Mesodermal cell (in vitro differentiated cells): Measurements from ENCODE around the gene CDC42SE2.

Experiments
- H3K27ac ChIP-seq: 2 replicates; pipeline ENCODE4 v1.7.0; 2013; ENCODE audit warnings: mild to moderate bottlenecking, low read depth, low read length, moderate library complexity; ENCODE audit not compliant: severe bottlenecking
- H3K36me3 ChIP-seq: 2 replicates; pipeline ENCODE4 v1.7.1; 2013; ENCODE audit warnings: mild to moderate bottlenecking, low read length, moderate library complexity; ENCODE audit not compliant: control insufficient read depth, insufficient read depth
- H3K4me1 ChIP-seq: one replicate; pipeline ENCODE4 v1.7.1; 2013; ENCODE audit warnings: mild to moderate bottlenecking, low read length; ENCODE audit not compliant: insufficient read depth, control insufficient read depth, poor library complexity, severe bottlenecking
- H3K4me3 ChIP-seq: 2 replicates; pipeline ENCODE4 v1.7.0; 2013; ENCODE audit warnings: low read length, control low read depth, mild to moderate bottlenecking; ENCODE audit not compliant: insufficient read depth, poor library complexity, severe bottlenecking; ENCODE audit errors: extremely low read depth
- H3K9me3 ChIP-seq: 2 replicates; pipeline ENCODE4 v1.7.1; 2013; ENCODE audit warnings: mild to moderate bottlenecking, low read length, moderate library complexity; ENCODE audit not compliant: control insufficient read depth
- WGBS, 2 experiments: methylation state at CpG; one replicate each; pipeline ENCODE4 v1.1.5; 2013; ENCODE audit warnings: missing lambda C conversion rate in 2 of 2; ENCODE audit not compliant: insufficient coverage in 2 of 2; 5-methylcytosine and 5-hydroxymethylcytosine counted together

Gene CDC42SE2

DNA sequence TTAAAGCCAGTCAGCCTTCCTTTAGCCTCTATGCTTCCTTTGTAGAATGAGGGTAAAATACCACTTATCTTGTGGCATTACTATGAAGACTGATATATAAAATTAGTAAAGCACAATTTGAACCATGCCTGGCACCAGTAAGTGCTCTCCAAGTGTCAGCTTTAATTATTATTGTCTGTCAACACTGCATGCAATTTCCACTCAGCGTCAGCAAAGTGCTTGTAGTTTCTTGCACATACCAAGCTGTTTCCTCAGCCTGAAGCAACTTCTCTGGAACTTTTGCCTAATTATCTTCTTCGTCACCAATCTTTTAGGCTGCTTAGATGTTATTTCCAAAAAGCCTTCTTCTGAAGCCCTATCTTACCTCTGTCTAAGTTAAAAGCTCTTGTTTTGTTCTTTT lies 177.3 kb downstream of the CDC42SE2 start:
- Histone ChIP-seq H3K4me1 (no peaks in the 10 kb centered on the region), H3K9me3 (no peaks in the 10 kb centered on the region), H3K4me3 (no peak overlapping the region), H3K27ac (no peak overlapping the region), H3K36me3 (peaks cover 59% of the 10 kb centered on the region)
- 90 to 98% methylated on average over 1 to 2 of the region's 2 CpGs for WGBS, 2 experiments
